Ishikawa (cell line): ENCODE data around the gene RAI1.

ENCODE experiments used
- CEBPB ChIP-seq: IDR thresholded peaks from 2 replicates; pipeline ENCODE4 v1.6.1; 2012
- CREB1 ChIP-seq: IDR thresholded peaks from 2 replicates; pipeline ENCODE4 v1.6.1; 2012; ENCODE audit warnings: low read depth
- EGR1 ChIP-seq: IDR thresholded peaks from 2 replicates; pipeline ENCODE4 v1.6.1; 2012
- EP300 ChIP-seq: IDR thresholded peaks from 2 replicates; pipeline ENCODE4 v1.6.1; 2012; ENCODE audit warnings: borderline replicate concordance
- FOXM1 ChIP-seq: IDR thresholded peaks from 2 replicates; pipeline ENCODE4 v1.6.1; 2012; ENCODE audit warnings: low read depth, borderline replicate concordance
- NFIC ChIP-seq: IDR thresholded peaks from 2 replicates; pipeline ENCODE4 v1.6.1; 2012
- RAD21 ChIP-seq: IDR thresholded peaks from 2 replicates; pipeline ENCODE4 v1.6.1; 2012; ENCODE audit warnings: low read depth
- TAF1 ChIP-seq: IDR thresholded peaks from 2 replicates; pipeline ENCODE4 v1.6.1; 2012; ENCODE audit warnings: low read depth, mild to moderate bottlenecking
- TCF12 ChIP-seq: IDR thresholded peaks from 2 replicates; pipeline ENCODE4 v1.6.1; 2012; ENCODE audit warnings: low read depth
- TEAD4 ChIP-seq: IDR thresholded peaks from 2 replicates; pipeline ENCODE4 v1.6.1; 2012
- YY1 ChIP-seq: IDR thresholded peaks from 2 replicates; pipeline ENCODE4 v1.6.1; 2012; ENCODE audit warnings: low read depth
- ZBTB7A ChIP-seq: IDR thresholded peaks from 2 replicates; pipeline ENCODE4 v1.6.1; 2012; ENCODE audit warnings: low read depth
- TF ChIP-seq, protein P1 (sequence below): IDR thresholded peaks from 2 replicates; pipeline ENCODE4 v1.6.1; 2012
- TF ChIP-seq, protein P2 (sequence below): IDR thresholded peaks from 2 replicates; pipeline ENCODE4 v1.6.1; 2012; ENCODE audit warnings: low read depth, mild to moderate bottlenecking

DNA sequence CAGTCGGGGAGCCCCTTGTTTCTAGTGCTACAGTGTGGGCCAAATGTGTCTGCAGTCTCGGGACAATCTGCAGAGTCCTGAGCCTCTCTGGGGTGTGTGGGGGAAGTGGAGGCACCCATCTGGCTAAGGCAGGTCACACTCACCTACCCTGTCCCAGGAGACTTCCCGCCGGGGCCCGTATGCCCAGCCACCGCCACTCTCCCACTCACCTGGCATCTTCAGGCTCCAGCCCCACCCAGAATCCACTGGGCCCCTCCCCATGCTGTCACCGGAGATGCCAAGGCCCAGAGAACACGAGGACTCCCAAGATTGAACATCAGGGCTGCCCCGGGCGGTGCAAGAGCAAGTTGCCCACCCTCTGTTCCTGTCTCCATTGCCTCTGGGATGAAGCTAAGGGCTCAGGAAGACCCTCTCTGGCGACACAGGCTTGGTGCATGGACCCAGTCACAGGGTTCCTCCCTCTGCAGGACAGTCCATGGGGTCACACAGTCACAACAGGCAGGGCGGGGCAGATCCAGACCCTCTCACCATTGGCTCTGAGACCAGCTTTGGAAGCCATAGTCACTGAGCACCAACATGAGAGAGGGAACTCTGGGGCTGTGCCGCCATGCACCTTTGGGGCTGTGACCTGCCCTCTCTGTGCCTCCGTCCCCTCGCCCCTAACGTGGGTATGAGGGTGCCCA, 117.5 kb downstream of the RAI1 start:
- no peak for TF ChIP-seq RAD21
- no peak for TF ChIP-seq TCF12
- no peak for TF ChIP-seq EP300
- TF ChIP-seq, protein P1, sequence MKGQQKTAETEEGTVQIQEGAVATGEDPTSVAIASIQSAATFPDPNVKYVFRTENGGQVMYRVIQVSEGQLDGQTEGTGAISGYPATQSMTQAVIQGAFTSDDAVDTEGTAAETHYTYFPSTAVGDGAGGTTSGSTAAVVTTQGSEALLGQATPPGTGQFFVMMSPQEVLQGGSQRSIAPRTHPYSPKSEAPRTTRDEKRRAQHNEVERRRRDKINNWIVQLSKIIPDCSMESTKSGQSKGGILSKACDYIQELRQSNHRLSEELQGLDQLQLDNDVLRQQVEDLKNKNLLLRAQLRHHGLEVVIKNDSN = no peak
- TF ChIP-seq NFIC = no peak
- TF ChIP-seq TEAD4 = no peak
- TF ChIP-seq FOXM1 = no peak
- TF ChIP-seq ZBTB7A = no peak
- TF ChIP-seq YY1 = no peak
- no peak for TF ChIP-seq EGR1
- no peak for TF ChIP-seq CREB1
- TF ChIP-seq, protein P2, sequence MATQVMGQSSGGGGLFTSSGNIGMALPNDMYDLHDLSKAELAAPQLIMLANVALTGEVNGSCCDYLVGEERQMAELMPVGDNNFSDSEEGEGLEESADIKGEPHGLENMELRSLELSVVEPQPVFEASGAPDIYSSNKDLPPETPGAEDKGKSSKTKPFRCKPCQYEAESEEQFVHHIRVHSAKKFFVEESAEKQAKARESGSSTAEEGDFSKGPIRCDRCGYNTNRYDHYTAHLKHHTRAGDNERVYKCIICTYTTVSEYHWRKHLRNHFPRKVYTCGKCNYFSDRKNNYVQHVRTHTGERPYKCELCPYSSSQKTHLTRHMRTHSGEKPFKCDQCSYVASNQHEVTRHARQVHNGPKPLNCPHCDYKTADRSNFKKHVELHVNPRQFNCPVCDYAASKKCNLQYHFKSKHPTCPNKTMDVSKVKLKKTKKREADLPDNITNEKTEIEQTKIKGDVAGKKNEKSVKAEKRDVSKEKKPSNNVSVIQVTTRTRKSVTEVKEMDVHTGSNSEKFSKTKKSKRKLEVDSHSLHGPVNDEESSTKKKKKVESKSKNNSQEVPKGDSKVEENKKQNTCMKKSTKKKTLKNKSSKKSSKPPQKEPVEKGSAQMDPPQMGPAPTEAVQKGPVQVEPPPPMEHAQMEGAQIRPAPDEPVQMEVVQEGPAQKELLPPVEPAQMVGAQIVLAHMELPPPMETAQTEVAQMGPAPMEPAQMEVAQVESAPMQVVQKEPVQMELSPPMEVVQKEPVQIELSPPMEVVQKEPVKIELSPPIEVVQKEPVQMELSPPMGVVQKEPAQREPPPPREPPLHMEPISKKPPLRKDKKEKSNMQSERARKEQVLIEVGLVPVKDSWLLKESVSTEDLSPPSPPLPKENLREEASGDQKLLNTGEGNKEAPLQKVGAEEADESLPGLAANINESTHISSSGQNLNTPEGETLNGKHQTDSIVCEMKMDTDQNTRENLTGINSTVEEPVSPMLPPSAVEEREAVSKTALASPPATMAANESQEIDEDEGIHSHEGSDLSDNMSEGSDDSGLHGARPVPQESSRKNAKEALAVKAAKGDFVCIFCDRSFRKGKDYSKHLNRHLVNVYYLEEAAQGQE = no peak
- no peak for TF ChIP-seq TAF1
- no peak for TF ChIP-seq CEBPB
